Heart right ventricle (tissue), 16 donors: ENCODE measurements around the gene OR10W1. TPM values are rescaled to one million over a fixed set of nuclear protein-coding genes. Genes with fewer than 3 reads are reported as not detected.

Source experiments
- ATAC-seq, 8 donors: fragments of 200-7000 bp; cut with Tn5 transposase; one replicate each; pipeline ENCODE4 v1.9.1; 2020; ENCODE audit warnings: mild to moderate bottlenecking in 8 of 8, moderate library complexity in 8 of 8, moderate number of reproducible peaks in 1 of 8
- DNase-seq, 2 donors: peaks; one replicate each; pipeline ENCODE4 v3.0.0-alpha.2; 2020
- H3K27ac ChIP-seq, 10 donors: fragments of 200-600 bp; sonication (generic) in 2 of 10; one replicate each; pipeline versions ENCODE4 v1.5.0 to v1.8.0; 2020 to 2022; ENCODE audit warnings: mild to moderate bottlenecking in 3 of 10
- H3K27me3 ChIP-seq, 7 donors: fragments of 200-600 bp; one replicate each; pipeline ENCODE4 v1.8.0; 2021 to 2022; ENCODE audit warnings: mild to moderate bottlenecking in 2 of 7
- H3K36me3 ChIP-seq, 9 donors: fragments of 200-600 bp; sonication (generic) in 1 of 9; one replicate each; pipeline versions ENCODE4 v1.5.0 to v1.8.0; 2020 to 2022; ENCODE audit warnings: mild to moderate bottlenecking in 2 of 9
- H3K4me1 ChIP-seq, 9 donors: fragments of 200-600 bp; sonication (generic) in 1 of 9; one replicate each; pipeline versions ENCODE4 v1.5.0 to v1.8.0; 2020 to 2022; ENCODE audit warnings: mild to moderate bottlenecking in 4 of 9
- H3K4me3 ChIP-seq, 10 donors: fragments of 200-600 bp; sonication (generic) in 2 of 10; one replicate each; pipeline versions ENCODE4 v1.5.0 to v1.8.0; 2020 to 2022; ENCODE audit warnings: mild to moderate bottlenecking in 7 of 10, moderate library complexity in 2 of 10
- H3K9me3 ChIP-seq, 11 donors: fragments of 200-600 bp in 10 of 11; sonication (generic) in 2 of 11; one replicate each; pipeline versions ENCODE4 v1.5.0 to v1.8.0; 2013 to 2022; ENCODE audit warnings: mild to moderate bottlenecking in 2 of 11, control low read depth in 1 of 11, moderate library complexity in 1 of 11
- CTCF ChIP-seq, 9 donors: fragments of 200-600 bp; sonication (generic) in 2 of 9; IDR thresholded peaks; one replicate each; pipeline versions ENCODE4 v1.5.0 to v1.8.0; 2021 to 2022; ENCODE audit warnings: antibody characterized with exemption in 9 of 9, mild to moderate bottlenecking in 5 of 9, moderate library complexity in 1 of 9
- WGBS, 2 donors: extraction: QIAGEN DNeasy Blood & Tissue Kit; methylation state at CpG; one replicate each; pipeline ENCODE4 v1.1.7; 2013; ENCODE audit warnings: inconsistent platforms in 1 of 2; 5-methylcytosine and 5-hydroxymethylcytosine counted together
- intact Hi-C, 10 donors: fragments of 100-400 bp; cut with DNase I; formaldehyde crosslinking; loops; one replicate each; pipeline versions ENCODE4 v1.11.1 to v1.14.2; 2022
- long read RNA-seq, 3 donors: library from polyadenylated mRNA; unstranded; transcript quantifications; one replicate each; pipeline ENCODE4 v2.0.0, GENCODE V29; 2020 to 2021
- polyA plus RNA-seq, 2 donors: library from polyadenylated mRNA; stranded (reverse); fragments of 200-250 nt; gene quantifications; one replicate each; pipeline ENCODE4 v1.2.3, GENCODE V29; 2013
- total RNA-seq, 10 donors: library from RNA; stranded (reverse); fragmentation: NEBNext Ultra II Directional in 3 of 10; extraction: Animal tissue kit (Norgen Biotek cat#: 25700) in 3 of 10; gene quantifications; one replicate each; pipeline versions ENCODE4 v1.2.1 to v1.2.4, GENCODE V29; 2021 to 2023
- donor health status: Arrhythmogenic right ventricular cardiomyopathy.
- donor health status: ischemic (EF 13 %, LVEDD 7.1; RV severe dilation, severe dysfunction).
- donor health status: healthy with polysubstance abuse.
- donor health status: DM: no; HTN: yes; CAD: no.
- donor health status: DM: no; HTN: no; CAD: no.
- donor health status: ischemic (EF 25% LVEDD 6.9; RV normal size, moderate dysfunction).
- donor health status: ischemic (EF 25% LVEDD 5.7; RV mildly dilated, moderate dysfunction).
- donor health status: healthy.
- donor health status: DM: yes; HTN: yes; CAD: no.
- donor health status: Ischemic cardiomyopathy.
- donor health status: ischemic (EF 35%, LVEDD 5.7; RV mildly dilated, moderate dysfunction).
- donor health status: nonischemic (EF 11% LVEDD 7.7; RV severe dilation, severe dysfunction).
- donor health status: DM: yes; HTN: yes; CAD: no.
- donor health status: PGD.
- donor health status: ischemic (EF 29% LVEDD 5.4; RV normal size, mild dysfunction).
- donor health status: nonischemic (EF 23%, LVEDD 6.1; RV moderate dilation, normal function).

OR10W1 gene
- total RNA-seq = not detected
- not detected for polyA plus RNA-seq
- long read RNA-seq, donor 1 = 0 reads
- long read RNA-seq, donor 2 = 0 reads
- long read RNA-seq, donor 3 = 0 reads

GRCh38 chr11:58268142-58268541, at the start of gene OR10W1:
Gene OR10W1 (minus strand): TSS chr11:58268260. CDS start chr11:58267858, 402 bp downstream.
- Histone ChIP-seq H3K9me3 (peaks cover 0 to 8% (median 0%) of the 10 kb centered on the region in 11 donors), H3K27ac (no peak within 1 kb of the TSS), H3K36me3 (no peaks in the 10 kb centered on the region), H3K4me1 (no peaks in the 10 kb centered on the region), H3K4me3 (no peak within 1 kb of the TSS), H3K27me3 (no peaks in the 10 kb centered on the region)
- 86 to 91% methylated on average over 2 of the region's 2 CpGs for WGBS, 2 donors
- intact Hi-C loops = no loop called here
- ATAC-seq (no peak), DNase-seq (no peak)
- no peak for TF ChIP-seq CTCF (IDR thresholded peaks at IDR 0.05)

GRCh38 chr11:58316142-58316541, 48.1 kb upstream of the OR10W1 start:
- WGBS, 2 donors = 70 to 75% methylated on average over 2 of the region's 2 CpGs
- no peak for TF ChIP-seq CTCF (IDR thresholded peaks at IDR 0.05)
- H3K4me1 ChIP-seq = no peaks in the 10 kb centered on the region
- H3K9me3 ChIP-seq = no peaks in the 10 kb centered on the region
- H3K4me3 ChIP-seq = no peak overlapping the region
- H3K27ac ChIP-seq = no peak overlapping the region
- H3K36me3 ChIP-seq = no peaks in the 10 kb centered on the region
- intact Hi-C loops = no loop called here
- DNase-seq = no peak
- H3K27me3 ChIP-seq = no peaks in the 10 kb centered on the region
- ATAC-seq = no peak

- TF ChIP-seq CTCF (IDR thresholded peaks at IDR 0.05) = no peak
- H3K27me3 ChIP-seq = no peaks in the 10 kb centered on the region
- no peak for ATAC-seq
- H3K27ac ChIP-seq = no peak overlapping the region
- no peaks in the 10 kb centered on the region for H3K36me3 ChIP-seq
- WGBS, 2 donors = 89 to 90% methylated on average over 2 of the region's 2 CpGs
- intact Hi-C loops = no loop called here
- H3K4me3 ChIP-seq = no peak overlapping the region
- no peak for DNase-seq
- peaks cover 0 to 5% (median 0%) of the 10 kb centered on the region in 11 donors for H3K9me3 ChIP-seq
- no peaks in the 10 kb centered on the region for H3K4me1 ChIP-seq
These were observed 33.5 kb upstream of the OR10W1 start for GRCh38 chr11:58301576-58301975.

- intact Hi-C loops = no loop called here
- no peak overlapping the region for H3K27ac ChIP-seq
- no peaks in the 10 kb centered on the region for H3K36me3 ChIP-seq
- no peak for TF ChIP-seq CTCF (IDR thresholded peaks at IDR 0.05)
- H3K4me3 ChIP-seq = no peak overlapping the region
- H3K9me3 ChIP-seq = no peaks in the 10 kb centered on the region
- no peaks in the 10 kb centered on the region for H3K4me1 ChIP-seq
- ATAC-seq = no peak
- H3K27me3 ChIP-seq = peaks cover 0 to 4% (median 0%) of the 10 kb centered on the region in 7 donors
- no peak for DNase-seq
- WGBS, 2 donors = 89 to 94% methylated on average over 21 of the region's 21 CpGs
These were observed 24.0 kb upstream of the OR10W1 start for GRCh38 chr11:58292017-58292416.
